H1 (cell line): ENCODE data around the gene CCDC106. TPM values are rescaled to one million over a fixed set of nuclear protein-coding genes. Genes with fewer than 3 reads are reported as not detected.

ENCODE experiments used
- CTCF ChIA-PET: fragments of 300-600 bp; sonication (Branson Sonifier 250); formaldehyde crosslinking; loops from one replicate; lab custom pipeline; 2021; ENCODE audit not compliant: partially characterized antibody; lab: Charles Lee
- POLR2A ChIA-PET: fragments of 300-600 bp; sonication (Branson Sonifier 250); formaldehyde crosslinking; loops from one replicate; lab custom pipeline; 2021; ENCODE audit warnings: inconsistent platforms; ENCODE audit not compliant: partially characterized antibody; lab: Charles Lee
- DNase-seq, 2 experiments: peaks; one replicate each; pipeline versions ENCODE4 v3.0.0 to v3.0.0-alpha.2; 2010 to 2022; ENCODE audit warnings: low spot score in 2 of 2, low read depth in 1 of 2, mixed read lengths in 1 of 2
- FAIRE-seq: peaks from 2 replicates; lab custom pipeline; 2011; peaks lifted over from hg19 to GRCh38; lab: Jason Lieb, UNC
- H2AFZ ChIP-seq: 2 replicates; pipeline ENCODE4 v1.8.1; 2012; ENCODE audit warnings: low read length, inconsistent platforms
- H2AK5ac ChIP-seq: 2 replicates; pipeline ENCODE4 v1.6.1; 2013; ENCODE audit warnings: low read depth, low read length
- H2BK120ac ChIP-seq: replicated peaks from 2 replicates; pipeline ENCODE3; 2013; ENCODE audit warnings: low read depth, low read length, inconsistent platforms
- H2BK12ac ChIP-seq: 2 replicates; pipeline ENCODE4 v1.6.1; 2013; ENCODE audit warnings: low read depth, low read length
- H2BK15ac ChIP-seq: 2 replicates; pipeline ENCODE4 v1.6.1; 2013; ENCODE audit warnings: low read length
- H2BK20ac ChIP-seq: 2 replicates; pipeline ENCODE4 v1.6.1; 2013; ENCODE audit warnings: low read length
- H2BK5ac ChIP-seq: 2 replicates; pipeline ENCODE4 v1.6.1; 2013; ENCODE audit warnings: low read depth, low read length
- H3K14ac ChIP-seq: 2 replicates; pipeline ENCODE4 v1.6.1; 2013; ENCODE audit warnings: inconsistent platforms; ENCODE audit not compliant: insufficient read length
- H3K18ac ChIP-seq: 2 replicates; pipeline ENCODE4 v1.6.1; 2013; ENCODE audit warnings: low read length; ENCODE audit errors: extremely low read depth
- H3K23ac ChIP-seq: 2 replicates; pipeline ENCODE4 v1.6.1; 2013; ENCODE audit warnings: inconsistent platforms; ENCODE audit not compliant: insufficient read length
- H3K23me2 ChIP-seq: 2 replicates; pipeline ENCODE4 v1.6.1; 2013; ENCODE audit warnings: low read depth, low read length
- H3K27ac ChIP-seq: 2 replicates; pipeline ENCODE4 v1.6.1; 2011; ENCODE audit warnings: low read depth, low read length, inconsistent platforms
- H3K27me3 ChIP-seq, 4 experiments: replicated peaks in 1 of 4; 1 replicate in 1 of 4; 2 replicates in 3 of 4; pipeline versions ENCODE4 v1.6.1 to v1.8.1; 2011 to 2013; ENCODE audit warnings: low read length in 3 of 4, mild to moderate bottlenecking in 3 of 4, inconsistent platforms in 2 of 4, mixed read lengths in 2 of 4, moderate library complexity in 1 of 4; ENCODE audit not compliant: control insufficient read depth in 3 of 4, insufficient read depth in 3 of 4; ENCODE audit errors: extremely low read depth in 1 of 4
- H3K36me3 ChIP-seq, 4 experiments: 2 replicates each; pipeline versions ENCODE4 v1.6.1 to v1.8.1; 2011 to 2013; ENCODE audit warnings: mild to moderate bottlenecking in 4 of 4, low read length in 3 of 4, moderate library complexity in 2 of 4, control low read depth in 1 of 4, inconsistent platforms in 1 of 4; ENCODE audit not compliant: insufficient read depth in 4 of 4, control insufficient read depth in 2 of 4
- H3K4ac ChIP-seq: replicated peaks from 2 replicates; pipeline ENCODE3; 2013; ENCODE audit warnings: low read length, low read depth, mixed read lengths, inconsistent platforms; ENCODE audit not compliant: insufficient read length
- H3K4me1 ChIP-seq, 4 experiments: replicated peaks in 1 of 4; 1 replicate in 1 of 4; 2 replicates in 3 of 4; pipeline versions ENCODE4 v1.6.1 to v1.8.1; 2011 to 2013; ENCODE audit warnings: low read length in 3 of 4, inconsistent platforms in 2 of 4, mixed read lengths in 1 of 4; ENCODE audit not compliant: insufficient read depth in 4 of 4, control insufficient read depth in 3 of 4
- H3K4me2 ChIP-seq, 2 experiments: 2 replicates each; pipeline versions ENCODE4 v1.6.1 to v1.8.1; 2011 to 2013; ENCODE audit warnings: low read depth in 2 of 2, low read length in 2 of 2, control low read depth in 1 of 2, inconsistent platforms in 1 of 2, mild to moderate bottlenecking in 1 of 2; ENCODE audit not compliant: insufficient read depth in 1 of 2
- H3K4me3 ChIP-seq, 4 experiments: fragments of 200-600, 300-600 bp in 1 of 4; sonication (generic), shearing (Covaris generic), sonication (Bioruptor Twin) in 1 of 4; 2 replicates each; pipeline versions ENCODE4 v1.5.1 to v1.8.1; 2011 to 2016; ENCODE audit warnings: low read length in 4 of 4, low read depth in 3 of 4, control low read depth in 2 of 4, inconsistent platforms in 2 of 4, mild to moderate bottlenecking in 2 of 4, mixed read lengths in 1 of 4, moderate library complexity in 1 of 4; ENCODE audit not compliant: insufficient read depth in 2 of 4; ENCODE audit errors: extremely low read depth in 1 of 4
- H3K56ac ChIP-seq: replicated peaks from 2 replicates; pipeline ENCODE3; 2013; ENCODE audit warnings: low read depth, mild to moderate bottlenecking, mixed read lengths, low read length, inconsistent platforms; ENCODE audit not compliant: insufficient read length
- H3K79me1 ChIP-seq: 2 replicates; pipeline ENCODE4 v1.6.1; 2013; ENCODE audit warnings: low read depth, low read length, control low read depth
- H3K79me2 ChIP-seq, 2 experiments: 2 replicates each; pipeline versions ENCODE4 v1.6.1 to v1.8.1; 2012 to 2013; ENCODE audit warnings: low read length in 2 of 2, mild to moderate bottlenecking in 2 of 2, inconsistent platforms in 1 of 2; ENCODE audit not compliant: insufficient read depth in 2 of 2, control insufficient read depth in 1 of 2
- H3K9ac ChIP-seq, 4 experiments: replicated peaks in 1 of 4; 1 replicate in 1 of 4; 2 replicates in 3 of 4; pipeline versions ENCODE4 v1.6.1 to v1.8.1; 2011 to 2013; ENCODE audit warnings: low read depth in 3 of 4, low read length in 3 of 4, control low read depth in 2 of 4, mild to moderate bottlenecking in 2 of 4, moderate library complexity in 2 of 4, inconsistent platforms in 1 of 4; ENCODE audit errors: extremely low read depth in 1 of 4
- H3K9me3 ChIP-seq, 2 experiments: 2 replicates each; pipeline versions ENCODE4 v1.6.1 to v1.8.1; 2012 to 2013; ENCODE audit warnings: mild to moderate bottlenecking in 2 of 2, moderate library complexity in 2 of 2, control low read depth in 1 of 2, inconsistent platforms in 1 of 2, low read depth in 1 of 2, low read length in 1 of 2, mixed read lengths in 1 of 2; ENCODE audit not compliant: insufficient read depth in 2 of 2
- H4K20me1 ChIP-seq, 2 experiments: replicated peaks in 1 of 2; 2 replicates each; pipeline versions ENCODE3 to v1.8.1; 2011 to 2013; ENCODE audit warnings: inconsistent platforms in 2 of 2, low read length in 2 of 2, mild to moderate bottlenecking in 1 of 2; ENCODE audit not compliant: insufficient read depth in 2 of 2, control insufficient read depth in 1 of 2
- H4K5ac ChIP-seq: 2 replicates; pipeline ENCODE4 v1.6.1; 2013; ENCODE audit warnings: low read length, low read depth, mixed read lengths, inconsistent platforms; ENCODE audit not compliant: insufficient read length
- H4K8ac ChIP-seq: 2 replicates; pipeline ENCODE4 v1.8.0; 2013; ENCODE audit warnings: mild to moderate bottlenecking, moderate library complexity, low read length, inconsistent platforms; ENCODE audit not compliant: insufficient read depth; ENCODE audit errors: extremely low read depth
- H4K91ac ChIP-seq: replicated peaks from 2 replicates; pipeline ENCODE3; 2013; ENCODE audit warnings: low read length, mixed read lengths, inconsistent platforms; ENCODE audit not compliant: insufficient read length
- HDAC6 ChIP-seq: IDR thresholded peaks from one replicate; pipeline ENCODE4 v1.7.1; 2012; ENCODE audit warnings: low read depth, mild to moderate bottlenecking, inconsistent platforms, low read length, moderate library complexity
- JUN ChIP-seq: IDR thresholded peaks from 2 replicates; pipeline ENCODE4 v1.6.1; 2011; ENCODE audit warnings: low read depth, mild to moderate bottlenecking, improper control_type of control experiment, low read length
- TAF1 ChIP-seq: IDR thresholded peaks from 2 replicates; pipeline ENCODE4 v1.6.1; 2011; ENCODE audit warnings: mild to moderate bottlenecking, low read depth, low read length
- WGBS, 2 experiments: shearing (Covaris generic) in 1 of 2; methylation state at CpG; one replicate each; pipeline versions ENCODE4 v1.1.6 to v1.1.7; 2013 to 2015; ENCODE audit warnings: low lambda C conversion rate in 2 of 2, mixed read lengths in 2 of 2, inconsistent platforms in 1 of 2, low coverage in 1 of 2, missing lambda C conversion rate in 1 of 2; ENCODE audit not compliant: insufficient replicate concordance in 2 of 2, insufficient coverage in 1 of 2, insufficient read length in 1 of 2; ENCODE audit errors: extremely low coverage in 1 of 2, missing lambda C conversion rate in 1 of 2; 5-methylcytosine and 5-hydroxymethylcytosine counted together
- polyA plus RNA-seq, 7 experiments: library from polyadenylated mRNA; depleted of rRNA in 3 of 7; stranded (reverse) in 5 of 7; unstranded in 2 of 7; fragments of >200 nt in 5 of 7; fragments of 200-250 nt in 2 of 7; gene quantifications; 1 replicate in 5 of 7; 2 replicates in 1 of 7; 4 replicates in 1 of 7; pipeline versions ENCODE4 v1.2.1 to v1.2.3, GENCODE V29; 2011 to 2013; ENCODE audit warnings: missing spikeins in 2 of 7, mixed read lengths in 2 of 7
- total RNA-seq: library from RNA; stranded (reverse); fragmentation: NEBNext Ultra II Directional; extraction: Animal tissue kit (Norgen Biotek cat#: 25700); gene quantifications from 2 replicates; pipeline ENCODE4 v1.2.1, GENCODE V29; 2021

CCDC106 gene
- total and polyA plus RNA-seq, 2 of the 8 experiments (the other 6 are each of a cell fraction or from before 2014, with no cell fraction given) = 12.0 to 20.1 TPM

DNA sequence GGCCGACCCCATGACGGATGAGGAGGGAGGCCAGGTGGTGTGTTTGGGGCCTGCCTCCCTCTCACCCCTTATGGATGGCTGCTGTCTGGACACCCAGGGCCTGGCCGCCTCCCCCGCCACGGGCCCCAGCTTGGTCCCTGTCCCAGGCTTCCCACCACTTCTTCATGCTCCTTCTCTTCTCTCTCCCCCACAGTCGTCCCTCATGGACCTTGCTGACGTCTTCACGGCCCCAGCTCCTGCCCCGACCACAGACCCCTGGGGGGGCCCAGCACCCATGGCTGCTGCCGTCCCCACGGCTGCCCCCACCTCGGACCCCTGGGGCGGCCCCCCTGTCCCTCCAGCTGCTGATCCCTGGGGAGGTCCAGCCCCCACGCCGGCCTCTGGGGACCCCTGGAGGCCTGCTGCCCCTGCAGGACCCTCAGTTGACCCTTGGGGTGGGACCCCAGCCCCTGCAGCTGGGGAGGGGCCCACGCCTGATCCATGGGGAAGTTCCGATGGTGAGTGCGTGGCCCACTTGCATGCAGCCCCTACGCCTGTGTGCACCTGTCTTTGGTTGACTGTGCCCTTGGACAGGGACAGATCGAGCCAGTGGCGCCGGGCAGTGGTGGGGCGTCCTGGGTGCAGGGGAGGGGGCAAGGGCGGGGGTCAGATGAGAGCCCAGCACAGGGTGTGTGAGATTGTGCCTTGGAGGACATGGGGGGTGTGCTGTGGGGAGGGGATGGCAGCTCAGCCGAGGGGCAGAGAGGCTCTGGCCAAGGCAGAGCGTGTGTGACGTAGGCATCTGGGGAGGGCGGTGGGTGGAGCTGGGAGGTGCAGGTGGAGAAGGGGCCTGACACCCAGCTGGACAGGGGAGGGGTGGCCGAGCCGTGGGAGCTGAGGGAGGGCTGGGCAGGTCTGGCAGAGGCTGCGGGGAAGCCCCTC is 43.8 kb downstream of the CCDC106 start:
- Histone ChIP-seq H3K36me3 (peaks cover 4 to 46% (median 23%) of the 10 kb centered on the region in 4 experiments; a peak in 7 of 8 replicates), H3K27ac (no peak overlapping the region), H2BK12ac (no peak overlapping the region), H3K27me3 (no peaks in the 10 kb centered on the region; a peak in 1 of 7 replicates), H3K18ac (no peak overlapping the region), H3K79me2 (no peaks in the 10 kb centered on the region; a peak in 1 of 4 replicates), H2AK5ac (no peak overlapping the region), H2AFZ (no peak overlapping the region), H3K4me1 (no peaks in the 10 kb centered on the region), H3K23ac (no peak overlapping the region), H3K9ac (no peak overlapping the region), H4K8ac (no peak overlapping the region), H3K9me3 (no peaks in the 10 kb centered on the region), H2BK20ac (no peak overlapping the region), H4K91ac (no peak overlapping the region), H2BK15ac (no peak overlapping the region), H3K79me1 (peaks cover 3% of the 10 kb centered on the region), H4K5ac (no peak overlapping the region), H4K20me1 (peaks cover 0 to 21% of the 10 kb centered on the region in 2 experiments), H3K4me3 (no peak overlapping the region), H2BK120ac (no peak overlapping the region), H3K4me2 (no peak overlapping the region), H3K56ac (no peak overlapping the region), H3K23me2 (no peaks in the 10 kb centered on the region), H3K14ac (no peak overlapping the region), H3K4ac (no peak overlapping the region), H2BK5ac (no peak overlapping the region)
- FAIRE-seq = no peak
- ChIA-PET POLR2A (interaction anchor here (1.5 to 1.9 kb wide), 3 partner anchors 9 to 12 kb away, joined by 5 to 6 read pairs (median 5); no protein-coding TSS in a partner anchor), CTCF (interaction anchor here (1.7 kb wide), 1 partner anchor 12 kb away, joined by 5 read pairs; no protein-coding TSS in a partner anchor)
- no peak for DNase-seq
- 89% methylated on average over 20 of the region's 31 CpGs; no CpG with 5 or more reads in 1 of the 2 experiments for WGBS, 2 experiments
- no peak for TF ChIP-seq JUN
- no peak for TF ChIP-seq TAF1
- no peak for TF ChIP-seq HDAC6
